SK-N-SH (cell line): ENCODE data around the gene MEI4. TPM values are rescaled to one million over a fixed set of nuclear protein-coding genes. Genes with fewer than 3 reads are reported as not detected.
"Not testable (repeated sequence)": the region's sequence is repeated elsewhere in the genome, so short reads cannot be mapped to it uniquely, and the experiment has no call there.

Experiments
- CTCF ChIA-PET: fragments of 300-600, 350-600 bp; formaldehyde crosslinking; extraction: SDS; loops from one replicate; lab custom pipeline; 2021; lab: Yijun Ruan, JAX
- POLR2A ChIA-PET: fragments of 350-600 bp; sonication (Branson Sonifier 250); formaldehyde crosslinking; extraction: SDS; loops from one replicate; lab custom pipeline; 2020; ENCODE audit warnings: antibody characterized with exemption, inconsistent platforms; lab: Yijun Ruan, JAX
- DNase-seq: peaks from one replicate; pipeline ENCODE4 v3.0.0; 2012
- H2AFZ ChIP-seq: fragments of 200-600 bp; sonication (generic); 2 replicates; pipeline ENCODE4 v1.8.1; 2016; ENCODE audit warnings: antibody characterized with exemption, mild to moderate bottlenecking, low read depth
- H3F3A ChIP-seq: fragments of 200-600 bp; sonication (generic); replicated peaks from 2 replicates; pipeline ENCODE3; 2016; ENCODE audit warnings: antibody characterized with exemption, mild to moderate bottlenecking; ENCODE audit not compliant: insufficient read depth
- H3K27ac ChIP-seq, 2 experiments: fragments of 200-500 bp in 1 of 2; fragments of 200-600 bp in 1 of 2; sonication (Bioruptor generic) in 1 of 2; sonication (generic), shearing (Covaris generic) in 1 of 2; 2 replicates each; pipeline versions ENCODE4 v1.5.1 to v1.6.1; 2014 to 2016; ENCODE audit warnings: low read depth in 2 of 2, inconsistent platforms in 1 of 2, low read length in 1 of 2, mild to moderate bottlenecking in 1 of 2, mixed read lengths in 1 of 2
- H3K27me3 ChIP-seq: fragments of 200-600 bp; sonication (generic), shearing (Covaris generic); 2 replicates; pipeline ENCODE4 v1.6.1; 2016; ENCODE audit warnings: mixed run types; ENCODE audit not compliant: insufficient read depth
- H3K36me3 ChIP-seq, 2 experiments: fragments of 200-500 bp in 1 of 2; fragments of 200-600 bp in 1 of 2; sonication (Bioruptor generic) in 1 of 2; sonication (generic) in 1 of 2; replicated peaks in 1 of 2; 2 replicates each; pipeline versions ENCODE3 to v1.5.1; 2014 to 2016; ENCODE audit warnings: low read length in 1 of 2, mild to moderate bottlenecking in 1 of 2; ENCODE audit not compliant: insufficient read depth in 2 of 2, control insufficient read depth in 1 of 2
- H3K4me1 ChIP-seq, 2 experiments: fragments of 200-500 bp in 1 of 2; fragments of 200-600 bp in 1 of 2; sonication (Bioruptor generic) in 1 of 2; sonication (generic), shearing (Covaris generic) in 1 of 2; 2 replicates each; pipeline versions ENCODE4 v1.5.1 to v1.6.1; 2014 to 2016; ENCODE audit warnings: low read depth in 1 of 2, low read length in 1 of 2, mixed run types in 1 of 2; ENCODE audit not compliant: insufficient read depth in 2 of 2, control insufficient read depth in 1 of 2
- H3K4me2 ChIP-seq: fragments of 200-600 bp; sonication (generic), shearing (Covaris generic); 2 replicates; pipeline ENCODE4 v1.6.1; 2017; ENCODE audit warnings: mixed run types
- H3K4me3 ChIP-seq, 2 experiments: fragments of 200-500 bp in 1 of 2; fragments of 200-600 bp in 1 of 2; sonication (Bioruptor generic) in 1 of 2; sonication (generic), shearing (Covaris generic) in 1 of 2; 2 replicates each; pipeline versions ENCODE4 v1.5.1 to v1.8.1; 2014 to 2016; ENCODE audit warnings: low read depth in 2 of 2, inconsistent platforms in 1 of 2, low read length in 1 of 2, mild to moderate bottlenecking in 1 of 2, mixed read lengths in 1 of 2, moderate library complexity in 1 of 2
- H3K79me2 ChIP-seq: fragments of 200-600 bp; sonication (generic); 2 replicates; pipeline ENCODE4 v1.8.1; 2017; ENCODE audit warnings: mild to moderate bottlenecking; ENCODE audit not compliant: insufficient read depth
- H3K9ac ChIP-seq: fragments of 200-600 bp; sonication (generic); 2 replicates; pipeline ENCODE4 v1.6.1; 2017; ENCODE audit warnings: mixed run types
- H3K9me2 ChIP-seq: fragments of 200-600 bp; sonication (generic); 2 replicates; pipeline ENCODE4 v1.6.1; 2017; ENCODE audit warnings: mixed run types
- H3K9me3 ChIP-seq: fragments of 200-600 bp; sonication (generic); 2 replicates; pipeline ENCODE4 v1.6.1; 2017; ENCODE audit warnings: mixed run types, mild to moderate bottlenecking, moderate library complexity
- H4K20me1 ChIP-seq: fragments of 200-600 bp; sonication (generic); 2 replicates; pipeline ENCODE4 v1.6.1; 2017; ENCODE audit warnings: mild to moderate bottlenecking, mixed run types; ENCODE audit not compliant: insufficient read depth
- EP300 ChIP-seq, 2 experiments: IDR thresholded peaks; 2 replicates each; pipeline versions ENCODE4 v1.4.0 to v1.6.1; 2012; ENCODE audit warnings: borderline replicate concordance in 1 of 2, low read depth in 1 of 2, low read length in 1 of 2
- FOXJ3 ChIP-seq: sonication (generic); formaldehyde crosslinking; IDR thresholded peaks from 2 replicates; pipeline ENCODE4 v1.5.1; 2020; ENCODE audit warnings: mild to moderate bottlenecking, missing genetic modification reagents
- GATA2 ChIP-seq: sonication (generic); formaldehyde crosslinking; IDR thresholded peaks from 2 replicates; pipeline ENCODE4 v1.5.0; 2020; ENCODE audit warnings: mild to moderate bottlenecking, missing genetic modification reagents
- JUND ChIP-seq: IDR thresholded peaks from 2 replicates; pipeline ENCODE4 v1.4.0; 2012
- RAD21 ChIP-seq: IDR thresholded peaks from 2 replicates; pipeline ENCODE4 v1.6.1; 2012; ENCODE audit warnings: mild to moderate bottlenecking, low read length
- SIN3A ChIP-seq: IDR thresholded peaks from 2 replicates; pipeline ENCODE4 v1.6.1; 2012; ENCODE audit warnings: low read depth, mild to moderate bottlenecking, low read length, moderate library complexity, borderline replicate concordance
- SMC3 ChIP-seq: IDR thresholded peaks from 2 replicates; pipeline ENCODE4 v1.6.1; 2012; ENCODE audit warnings: low read depth, low read length, improper control_type of control experiment
- TCF12 ChIP-seq: IDR thresholded peaks from 2 replicates; pipeline ENCODE4 v1.4.0; 2012
- TEAD4 ChIP-seq: IDR thresholded peaks from 2 replicates; pipeline ENCODE4 v1.4.0; 2012; ENCODE audit warnings: mild to moderate bottlenecking, borderline replicate concordance; ENCODE audit not compliant: insufficient read depth
- YY1 ChIP-seq: IDR thresholded peaks from 2 replicates; pipeline ENCODE4 v1.4.0; 2012; ENCODE audit warnings: low read depth, mild to moderate bottlenecking
- WGBS: methylation state at CpG from one replicate; pipeline ENCODE4 v1.1.6; 2017; ENCODE audit warnings: low lambda C conversion rate; 5-methylcytosine and 5-hydroxymethylcytosine counted together
- polyA plus RNA-seq, 3 experiments: library from polyadenylated mRNA; depleted of rRNA; stranded (reverse); fragments of >200 nt; gene quantifications; 2 replicates each; pipeline ENCODE4 v1.2.3, GENCODE V29; 2012
- TF ChIP-seq, protein P1 (sequence below): fragments of 200-600 bp; sonication (generic); IDR thresholded peaks from 2 replicates; pipeline ENCODE4 v1.6.1; 2017; ENCODE audit warnings: antibody characterized with exemption, mild to moderate bottlenecking, moderate library complexity
- TF ChIP-seq, protein P2 (sequence below): IDR thresholded peaks from 2 replicates; pipeline ENCODE4 v1.4.0; 2012; ENCODE audit warnings: low read depth
- TF ChIP-seq, protein P3 (sequence below): IDR thresholded peaks from 2 replicates; pipeline ENCODE4; 2012
- TF ChIP-seq, protein P4 (sequence below): IDR thresholded peaks from 2 replicates; pipeline ENCODE4 v1.4.0; 2012; ENCODE audit warnings: low read depth, borderline replicate concordance

MEI4 gene
- polyA plus RNA-seq, 1 of the 3 experiments (the other 2 are of a cell fraction) = not detected

DNA sequence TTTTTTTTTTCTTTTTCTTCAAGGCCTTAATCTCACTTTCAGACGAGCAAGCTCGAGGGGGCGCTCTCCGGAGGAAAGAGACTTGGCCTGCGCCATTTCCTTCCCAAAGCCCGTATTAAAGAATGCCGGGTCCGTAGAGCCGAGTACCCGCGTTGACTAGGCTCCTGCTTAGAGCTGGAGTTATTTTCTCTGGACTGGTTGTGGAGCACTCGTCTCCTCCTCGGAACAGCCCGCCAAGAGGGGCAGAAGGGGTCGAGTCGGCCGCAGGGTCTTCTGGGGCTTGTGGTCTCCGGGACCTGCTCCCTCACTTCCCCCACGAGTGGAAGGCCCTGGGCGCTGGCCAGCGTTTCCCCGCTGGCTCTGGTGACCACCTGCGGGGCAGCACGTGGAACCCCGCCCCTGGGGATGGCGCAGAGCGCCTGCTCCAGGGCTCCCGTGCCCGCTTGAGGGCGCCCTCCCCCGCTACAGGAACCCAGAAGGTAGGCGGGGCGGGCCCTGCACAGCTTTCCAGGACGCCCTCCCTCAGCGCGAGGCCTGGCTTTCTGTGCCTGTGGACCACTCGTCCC lies 2.7 kb upstream of the MEI4 start:
- TF ChIP-seq SIN3A = no peak
- no peak for TF ChIP-seq GATA2 (CRISPR knock-in tag)
- TF ChIP-seq, protein P1, sequence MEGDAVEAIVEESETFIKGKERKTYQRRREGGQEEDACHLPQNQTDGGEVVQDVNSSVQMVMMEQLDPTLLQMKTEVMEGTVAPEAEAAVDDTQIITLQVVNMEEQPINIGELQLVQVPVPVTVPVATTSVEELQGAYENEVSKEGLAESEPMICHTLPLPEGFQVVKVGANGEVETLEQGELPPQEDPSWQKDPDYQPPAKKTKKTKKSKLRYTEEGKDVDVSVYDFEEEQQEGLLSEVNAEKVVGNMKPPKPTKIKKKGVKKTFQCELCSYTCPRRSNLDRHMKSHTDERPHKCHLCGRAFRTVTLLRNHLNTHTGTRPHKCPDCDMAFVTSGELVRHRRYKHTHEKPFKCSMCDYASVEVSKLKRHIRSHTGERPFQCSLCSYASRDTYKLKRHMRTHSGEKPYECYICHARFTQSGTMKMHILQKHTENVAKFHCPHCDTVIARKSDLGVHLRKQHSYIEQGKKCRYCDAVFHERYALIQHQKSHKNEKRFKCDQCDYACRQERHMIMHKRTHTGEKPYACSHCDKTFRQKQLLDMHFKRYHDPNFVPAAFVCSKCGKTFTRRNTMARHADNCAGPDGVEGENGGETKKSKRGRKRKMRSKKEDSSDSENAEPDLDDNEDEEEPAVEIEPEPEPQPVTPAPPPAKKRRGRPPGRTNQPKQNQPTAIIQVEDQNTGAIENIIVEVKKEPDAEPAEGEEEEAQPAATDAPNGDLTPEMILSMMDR = peak; percentile 9; the same call in 1 of the 2 replicates
- TF ChIP-seq, protein P2, sequence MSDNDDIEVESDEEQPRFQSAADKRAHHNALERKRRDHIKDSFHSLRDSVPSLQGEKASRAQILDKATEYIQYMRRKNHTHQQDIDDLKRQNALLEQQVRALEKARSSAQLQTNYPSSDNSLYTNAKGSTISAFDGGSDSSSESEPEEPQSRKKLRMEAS = no peak
- TF ChIP-seq FOXJ3 (CRISPR knock-in tag) = no peak
- TF ChIP-seq, all 33 proteins: peak for 1
- Histone ChIP-seq H3K9me3 (no peaks in the 10 kb centered on the region), H3K27me3 (no peaks in the 10 kb centered on the region), H3K27ac (no peak overlapping the region), H3F3A (no peaks in the 10 kb centered on the region), H3K9ac (no peak overlapping the region), H4K20me1 (no peaks in the 10 kb centered on the region), H3K4me3 (peak overlapping the region in 1 of 2 experiments; percentile 29; a peak in 1 of 4 replicates), H3K4me2 (no peak overlapping the region), H3K79me2 (no peaks in the 10 kb centered on the region), H3K4me1 (no peaks in the 10 kb centered on the region), H3K36me3 (no peaks in the 10 kb centered on the region), H3K9me2 (no peaks in the 10 kb centered on the region), H2AFZ (no peak overlapping the region)
- 31% methylated on average over 21 of the region's 37 CpGs for WGBS
- ChIA-PET POLR2A (no interaction called here), CTCF (interaction anchor here (1.4 kb wide), 1 partner anchor 30 kb away, joined by 4 read pairs; no protein-coding TSS in a partner anchor)
- DNase-seq = peak; percentile 20

DNA sequence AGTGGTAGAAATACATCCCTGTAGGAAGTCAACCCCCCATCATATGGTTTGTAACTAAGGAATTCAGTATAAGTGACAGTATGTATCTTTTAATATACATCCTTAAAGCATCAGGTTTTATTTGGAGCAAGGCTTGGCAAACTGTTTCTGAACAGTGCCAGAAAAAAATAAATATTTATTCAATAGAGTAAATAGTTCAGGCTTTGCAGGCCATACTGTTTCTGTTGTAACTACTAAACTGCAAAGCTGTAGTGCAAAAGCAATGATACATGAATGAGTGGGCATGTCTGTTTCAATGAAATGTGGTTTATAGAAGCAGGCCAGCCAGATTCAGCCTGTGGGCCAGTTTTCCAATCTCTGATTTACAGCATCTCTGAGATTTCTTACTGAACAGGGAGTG lies 977 bp downstream of the MEI4 start:
- Histone ChIP-seq H2AFZ (no peak overlapping the region), H4K20me1 (no peaks in the 10 kb centered on the region), H3K4me2 (no peak overlapping the region), H3K36me3 (no peaks in the 10 kb centered on the region), H3F3A (no peaks in the 10 kb centered on the region), H3K27me3 (no peaks in the 10 kb centered on the region), H3K4me1 (no peaks in the 10 kb centered on the region), H3K4me3 (no peak overlapping the region), H3K9me3 (no peaks in the 10 kb centered on the region), H3K9me2 (no peaks in the 10 kb centered on the region), H3K27ac (no peak overlapping the region), H3K79me2 (no peaks in the 10 kb centered on the region), H3K9ac (no peak overlapping the region)
- DNase-seq = no peak
- TF ChIP-seq TEAD4 (no peak), JUND (no peak), YY1 (no peak), EP300 (IDR thresholded peaks at IDR 0.05; ENCODE audit: borderline replicate concordance in 1 of 2, low read depth in 1 of 2, low read length in 1 of 2) (no peak), TCF12 (no peak), RAD21 (no peak), GATA2 (CRISPR knock-in tag) (no peak), SMC3 (no peak)
- TF ChIP-seq, protein P3, sequence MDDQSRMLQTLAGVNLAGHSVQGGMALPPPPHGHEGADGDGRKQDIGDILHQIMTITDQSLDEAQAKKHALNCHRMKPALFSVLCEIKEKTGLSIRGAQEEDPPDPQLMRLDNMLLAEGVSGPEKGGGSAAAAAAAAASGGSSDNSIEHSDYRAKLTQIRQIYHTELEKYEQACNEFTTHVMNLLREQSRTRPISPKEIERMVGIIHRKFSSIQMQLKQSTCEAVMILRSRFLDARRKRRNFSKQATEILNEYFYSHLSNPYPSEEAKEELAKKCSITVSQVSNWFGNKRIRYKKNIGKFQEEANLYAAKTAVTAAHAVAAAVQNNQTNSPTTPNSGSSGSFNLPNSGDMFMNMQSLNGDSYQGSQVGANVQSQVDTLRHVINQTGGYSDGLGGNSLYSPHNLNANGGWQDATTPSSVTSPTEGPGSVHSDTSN = no peak
- TF ChIP-seq, protein P2 = no peak
- TF ChIP-seq, protein P4, sequence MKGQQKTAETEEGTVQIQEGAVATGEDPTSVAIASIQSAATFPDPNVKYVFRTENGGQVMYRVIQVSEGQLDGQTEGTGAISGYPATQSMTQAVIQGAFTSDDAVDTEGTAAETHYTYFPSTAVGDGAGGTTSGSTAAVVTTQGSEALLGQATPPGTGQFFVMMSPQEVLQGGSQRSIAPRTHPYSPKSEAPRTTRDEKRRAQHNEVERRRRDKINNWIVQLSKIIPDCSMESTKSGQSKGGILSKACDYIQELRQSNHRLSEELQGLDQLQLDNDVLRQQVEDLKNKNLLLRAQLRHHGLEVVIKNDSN = no peak
- TF ChIP-seq, protein P1 = no peak
- POLR2A ChIA-PET = no interaction called here
- CTCF ChIA-PET = no interaction called here

DNA sequence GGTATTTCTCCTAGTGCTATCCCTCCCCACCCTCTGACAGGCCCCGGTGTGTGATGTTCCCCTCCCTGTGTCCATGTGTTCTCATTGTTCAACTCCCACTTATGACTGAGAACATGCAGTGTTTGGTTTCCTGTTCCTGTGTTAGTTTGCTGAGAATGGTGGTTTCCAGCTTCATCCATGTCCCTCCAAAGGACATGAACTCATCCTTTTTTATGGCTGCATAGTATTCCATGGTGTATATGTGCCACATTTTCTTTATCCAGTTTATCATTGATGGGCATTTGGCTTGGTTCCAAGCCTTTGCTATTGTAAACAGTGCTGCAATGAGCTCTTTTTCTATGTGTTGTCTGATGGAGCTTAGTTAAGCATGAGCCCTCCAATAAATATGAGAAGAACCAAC lies 2.2 kb downstream of the MEI4 start:
- H4K20me1 ChIP-seq, POLR2A ChIA-PET, H3K4me1 ChIP-seq, H3K4me2 ChIP-seq, H3K4me3 ChIP-seq, H3K27me3 ChIP-seq, H3F3A ChIP-seq, H3K9ac ChIP-seq, CTCF ChIA-PET, H3K79me2 ChIP-seq, H2AFZ ChIP-seq, H3K36me3 ChIP-seq, H3K9me2 ChIP-seq, H3K27ac ChIP-seq, DNase-seq, H3K9me3 ChIP-seq: not testable (repeated sequence)
- 12% methylated on average over 1 of the region's 1 CpG for WGBS
